Amniotic epithelial cell (primary cell): ENCODE data around the gene TMEM131.

Experiments
- DNase-seq: peaks from one replicate; pipeline ENCODE4 v3.0.0-alpha.2; 2010; ENCODE audit warnings: low read depth

The TMEM131 gene

GRCh38 chr2:97707362-97708047 is 288.2 kb downstream of the TMEM131 start:
- no peak for DNase-seq

GRCh38 chr2:97706708-97707345 is 288.9 kb downstream of the TMEM131 start:
- DNase-seq, result no peak
